ENCODE results near the gene CENPH. TPM values are rescaled to one million over a fixed set of nuclear protein-coding genes. Genes with fewer than 3 reads are reported as not detected.
"Not testable (repeated sequence)": the region's sequence is repeated elsewhere in the genome, so short reads cannot be mapped to it uniquely, and the experiment has no call there.

The CENPH gene
- not detected for total RNA-seq

- no peak for TF ChIP-seq CTCF (IDR thresholded peaks at IDR 0.05)
- no peaks in the 10 kb centered on the region for H3K36me3 ChIP-seq
- no peaks in the 10 kb centered on the region for H3K27me3 ChIP-seq
- no peaks in the 10 kb centered on the region for H3K9me3 ChIP-seq
- peak; percentile 52 to 93 for DNase-seq (ENCODE audit: low spot score in 2 of 2)
- peak within 1 kb of the TSS; percentile 75 for H3K27ac ChIP-seq
- H3K4me3 ChIP-seq, result peak within 1 kb of the TSS; percentile 82 to 85
- intact Hi-C loops (cut with DNase I), result loop anchor here (1.0 to 2.0 kb wide), 5 partner anchors 22 to 143 kb away; partner anchors contain the start of genes CCDC125, CCNB1, CDK7 and SLC30A5
- peaks cover 0 to 4% of the 10 kb centered on the region in 2 donors for H3K4me1 ChIP-seq
Measured at GRCh38 chr5:69189162-69190086, at the start of gene CENPH. CENPH (plus strand) TSS chr5:69189583; CDS start chr5:69189635, 52 bp downstream.

GRCh38 chr5:69140239-69140638 lies 49.1 kb upstream of the CENPH start:
- H3K27ac ChIP-seq; H3K9me3 ChIP-seq; H3K27me3 ChIP-seq; H3K36me3 ChIP-seq; DNase-seq (ENCODE audit: low spot score in 2 of 2); H3K4me1 ChIP-seq; intact Hi-C loops (cut with DNase I); H3K4me3 ChIP-seq: not testable (repeated sequence)

GRCh38 chr5:69140827-69141226 lies 48.6 kb upstream of the CENPH start:
- Histone ChIP-seq H3K36me3 (no peaks in the 10 kb centered on the region), H3K9me3 (peaks cover 0 to 7% of the 10 kb centered on the region in 2 donors), H3K27ac (no peak overlapping the region), H3K27me3 (no peaks in the 10 kb centered on the region), H3K4me1 (no peaks in the 10 kb centered on the region), H3K4me3 (no peak overlapping the region)
- DNase-seq (ENCODE audit: low spot score in 2 of 2), result no peak
- TF ChIP-seq CTCF (IDR thresholded peaks at IDR 0.05), result no peak
- intact Hi-C loops (cut with DNase I), result no loop called here

- DNase-seq (ENCODE audit: low spot score in 2 of 2); intact Hi-C loops (cut with DNase I): not testable (repeated sequence)
Measured at GRCh38 chr5:69148576-69148975, 40.8 kb upstream of the CENPH start.

GRCh38 chr5:69148981-69149675 lies 40.3 kb upstream of the CENPH start:
- intact Hi-C loops (cut with DNase I), result no loop called here
- Histone ChIP-seq H3K27ac (no peak overlapping the region), H3K36me3 (no peaks in the 10 kb centered on the region), H3K4me3 (no peak overlapping the region), H3K27me3 (no peaks in the 10 kb centered on the region), H3K9me3 (no peaks in the 10 kb centered on the region), H3K4me1 (no peaks in the 10 kb centered on the region)
- no peak for DNase-seq (ENCODE audit: low spot score in 2 of 2)
- no peak for TF ChIP-seq CTCF (IDR thresholded peaks at IDR 0.05)

More at GRCh38 chr5:69148576-69148975, 40.8 kb upstream of the CENPH start:
- H3K9me3 ChIP-seq, H3K4me3 ChIP-seq, H3K4me1 ChIP-seq, H3K27ac ChIP-seq, H3K36me3 ChIP-seq, H3K27me3 ChIP-seq: not testable (repeated sequence)

GRCh38 chr5:69149676-69150010 lies 39.7 kb upstream of the CENPH start:
- Histone ChIP-seq H3K4me3 (no peak overlapping the region), H3K4me1 (no peaks in the 10 kb centered on the region), H3K27me3 (no peaks in the 10 kb centered on the region), H3K27ac (no peak overlapping the region), H3K36me3 (no peaks in the 10 kb centered on the region), H3K9me3 (no peaks in the 10 kb centered on the region)
- no peak for TF ChIP-seq CTCF (IDR thresholded peaks at IDR 0.05)
- no peak for DNase-seq (ENCODE audit: low spot score in 2 of 2)
- intact Hi-C loops (cut with DNase I), result no loop called here

Measured in ascending aorta (tissue), 2 donors.